ENCODE data around the gene KLHL42.

KLHL42 gene

GRCh38 chr12:27747111-27747820, 32.8 kb upstream of the KLHL42 start:
- Histone ChIP-seq H2AFZ (ENCODE audit: low read length) (no peak overlapping the region), H3K27me3 (ENCODE audit: insufficient read depth, low read length, poor library complexity, severe bottlenecking) (no peaks in the 10 kb centered on the region), H3K9me2 (replicated peaks; ENCODE audit: low read depth, low read length) (no peaks in the 10 kb centered on the region), H4K20me1 (ENCODE audit: insufficient read depth, low read length, poor library complexity, severe bottlenecking) (no peaks in the 10 kb centered on the region), H3K79me2 (ENCODE audit: insufficient read depth, low read length) (peaks cover 5% of the 10 kb centered on the region; the same call in 1 of the 2 replicates), H3K4me2 (ENCODE audit: low read depth, low read length, poor library complexity, severe bottlenecking) (no peak overlapping the region), H3K36me3 (ENCODE audit: insufficient read depth, low read length) (peaks cover 37% of the 10 kb centered on the region), H3K4me1 (ENCODE audit: insufficient read depth, low read length, poor library complexity, severe bottlenecking) (no peaks in the 10 kb centered on the region), H3K9me3 (ENCODE audit: insufficient read depth, low read depth, low read length) (no peaks in the 10 kb centered on the region), H3K9ac (ENCODE audit: low read depth, low read length, poor library complexity, severe bottlenecking) (no peak overlapping the region), H3F3A (ENCODE audit: low read depth) (no peaks in the 10 kb centered on the region), H3K4me3 (ENCODE audit: low read length, poor library complexity, severe bottlenecking) (no peak overlapping the region)
- no peak for TF ChIP-seq CTCF (conservative IDR thresholded peaks at IDR 0.05; ENCODE audit: low read length)
- TF ChIP-seq EZH2phosphoT487 (IDR thresholded peaks at IDR 0.05; ENCODE audit: borderline replicate concordance): no peak

GRCh38 chr12:27751386-27752047, 28.5 kb upstream of the KLHL42 start:
- Histone ChIP-seq H4K20me1 (ENCODE audit: insufficient read depth, low read length, poor library complexity, severe bottlenecking) (no peaks in the 10 kb centered on the region), H2AFZ (ENCODE audit: low read length) (no peak overlapping the region), H3K4me2 (ENCODE audit: low read depth, low read length, poor library complexity, severe bottlenecking) (no peak overlapping the region), H3K79me2 (ENCODE audit: insufficient read depth, low read length) (peaks cover 5% of the 10 kb centered on the region; the same call in 1 of the 2 replicates), H3K36me3 (ENCODE audit: insufficient read depth, low read length) (peaks cover 33% of the 10 kb centered on the region), H3K9me2 (replicated peaks; ENCODE audit: low read depth, low read length) (no peaks in the 10 kb centered on the region), H3K9me3 (ENCODE audit: insufficient read depth, low read depth, low read length) (no peaks in the 10 kb centered on the region), H3F3A (ENCODE audit: low read depth) (no peaks in the 10 kb centered on the region), H3K4me3 (ENCODE audit: low read length, poor library complexity, severe bottlenecking) (no peak overlapping the region), H3K27me3 (ENCODE audit: insufficient read depth, low read length, poor library complexity, severe bottlenecking) (no peaks in the 10 kb centered on the region), H3K4me1 (ENCODE audit: insufficient read depth, low read length, poor library complexity, severe bottlenecking) (no peaks in the 10 kb centered on the region), H3K9ac (ENCODE audit: low read depth, low read length, poor library complexity, severe bottlenecking) (no peak overlapping the region)
- no peak for TF ChIP-seq EZH2phosphoT487 (IDR thresholded peaks at IDR 0.05; ENCODE audit: borderline replicate concordance)
- no peak for TF ChIP-seq CTCF (conservative IDR thresholded peaks at IDR 0.05; ENCODE audit: low read length)

- Histone ChIP-seq H3K36me3 (ENCODE audit: insufficient read depth, low read length) (peaks cover 25% of the 10 kb centered on the region; the same call in 1 of the 2 replicates), H3K79me2 (ENCODE audit: insufficient read depth, low read length) (no peaks in the 10 kb centered on the region)
- TF ChIP-seq CTCF (conservative IDR thresholded peaks at IDR 0.05; ENCODE audit: low read length) (no peak), EZH2phosphoT487 (IDR thresholded peaks at IDR 0.05; ENCODE audit: borderline replicate concordance) (no peak)
These were observed 25.2 kb upstream of the KLHL42 start for GRCh38 chr12:27754795-27755194.

More at GRCh38 chr12:27754795-27755194, 25.2 kb upstream of the KLHL42 start:
- no peak overlapping the region for H2AFZ ChIP-seq (ENCODE audit: low read length)
- H4K20me1 ChIP-seq (ENCODE audit: insufficient read depth, low read length, poor library complexity, severe bottlenecking): no peaks in the 10 kb centered on the region
- no peaks in the 10 kb centered on the region for H3F3A ChIP-seq (ENCODE audit: low read depth)
- H3K4me1 ChIP-seq (ENCODE audit: insufficient read depth, low read length, poor library complexity, severe bottlenecking): no peaks in the 10 kb centered on the region
- no peak overlapping the region for H3K4me2 ChIP-seq (ENCODE audit: low read depth, low read length, poor library complexity, severe bottlenecking)
- no peaks in the 10 kb centered on the region for H3K27me3 ChIP-seq (ENCODE audit: insufficient read depth, low read length, poor library complexity, severe bottlenecking)
- H3K9ac ChIP-seq (ENCODE audit: low read depth, low read length, poor library complexity, severe bottlenecking): no peak overlapping the region
- no peaks in the 10 kb centered on the region for H3K9me3 ChIP-seq (ENCODE audit: insufficient read depth, low read depth, low read length)
- no peak overlapping the region for H3K4me3 ChIP-seq (ENCODE audit: low read length, poor library complexity, severe bottlenecking)
- no peaks in the 10 kb centered on the region for H3K9me2 ChIP-seq (replicated peaks; ENCODE audit: low read depth, low read length)

Measured in Loucy (cell line).